A549 treated with CORT108297 at 1 μM for 4 hours (cell line): ENCODE results near the gene SLC1A6. TPM values are rescaled to one million over a fixed set of nuclear protein-coding genes. Genes with fewer than 3 reads are reported as not detected.

ENCODE experiments used
- total RNA-seq: library from RNA; stranded (reverse); fragments of 200-300 nt; extraction: Qiagen RNA extraction; gene quantifications from 5 replicates; pipeline ENCODE4 v1.2.3, GENCODE V29; 2022

Gene SLC1A6
- not detected in 5 replicates for total RNA-seq

GRCh38 chr19:14979476-14980255 is at the start of gene SLC1A6:
Gene SLC1A6, minus strand, starts transcription at chr19:14979864. Its CDS starts 6,954 bp downstream, at chr19:14972910.

DNA sequence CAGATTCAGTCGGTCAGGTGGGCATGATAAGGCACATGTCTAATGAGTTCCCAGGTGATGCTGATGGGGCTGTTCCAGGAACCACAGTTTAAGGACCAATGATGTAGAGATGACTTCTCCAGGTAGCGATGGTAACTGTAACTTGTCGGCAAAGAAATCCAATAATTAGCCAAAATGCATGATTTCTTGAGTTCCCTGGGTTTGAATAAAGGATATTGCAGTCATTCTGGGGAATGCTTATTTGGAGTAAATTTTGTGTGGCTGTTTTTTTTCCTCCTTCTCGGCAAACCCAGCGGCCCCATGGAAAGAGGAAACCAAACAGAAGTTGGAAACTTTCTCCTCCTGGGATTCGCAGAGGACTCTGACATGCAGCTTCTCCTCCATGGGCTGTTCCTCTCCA is 38.5 kb downstream of the SLC1A6 start, which contains the start of gene OR7C2:
Gene OR7C2 (plus strand): TSS at position 301 of the 400 bp plus-strand sequence. CDS start 0 bp downstream, at position 301.

Other genes starting within 250 kb of the SLC1A6 start
- gene ADGRE2, start 201.3 kb downstream of the SLC1A6 start, total RNA-seq: 0.46 to 1.0 TPM (median 0.80 TPM) in 5 replicates
- not detected in 5 replicates for gene OR7A5, start 144.7 kb downstream of the SLC1A6 start, total RNA-seq
- gene OR7C1, start 144.7 kb downstream of the SLC1A6 start, total RNA-seq: not detected in 5 replicates
- not detected in 5 replicates for gene OR7A10, start 130.9 kb downstream of the SLC1A6 start, total RNA-seq
- gene OR7A17, start 93.7 kb downstream of the SLC1A6 start, total RNA-seq: not detected in 5 replicates
- gene OR7C2, start 38.4 kb downstream of the SLC1A6 start, total RNA-seq: not detected in 5 replicates
- not detected in 5 replicates for gene CASP14, start 69.6 kb upstream of the SLC1A6 start, total RNA-seq
- gene OR1I1, start 102.3 kb upstream of the SLC1A6 start, total RNA-seq: not detected in 5 replicates
- 12.4 to 18.4 TPM (median 16.3 TPM) in 5 replicates for gene SYDE1, start 127.5 kb upstream of the SLC1A6 start, total RNA-seq
- 7.9 to 12.5 TPM (median 12.1 TPM) in 5 replicates for gene NOTCH3, start 221.1 kb upstream of the SLC1A6 start, total RNA-seq